GM12878 (cell line): ENCODE measurements around the gene MBOAT7. TPM values are rescaled to one million over a fixed set of nuclear protein-coding genes. Genes with fewer than 3 reads are reported as not detected.

Source experiments
- ATAC-seq: fragments of 200-7000 bp; cut with Tn5 transposase; 3 replicates; pipeline ENCODE4 v1.9.1; 2020; ENCODE audit warnings: mild to moderate bottlenecking, moderate library complexity
- BruUV-seq: library from RNA; stranded (reverse); fragments of 400-500 nt; replicated peaks from 2 replicates; lab custom pipeline; 2021; lab: Mats Ljungman, UMichigan
- CTCF ChIA-PET: fragments of 300-600 bp; sonication (Branson Sonifier 250); formaldehyde crosslinking; extraction: SDS; loops from one replicate; lab custom pipeline; 2021; ENCODE audit warnings: inconsistent platforms; lab: Yijun Ruan, JAX
- POLR2A ChIA-PET: fragments of 350-600 bp; formaldehyde crosslinking; extraction: SDS; loops from one replicate; lab custom pipeline; 2021; ENCODE audit warnings: inconsistent platforms; lab: Charles Lee
- RAD21 ChIA-PET: fragments of 300-600 bp; sonication (Branson Sonifier 250); formaldehyde crosslinking; loops from one replicate; lab custom pipeline; 2023; ENCODE audit warnings: antibody characterized with exemption; ENCODE audit not compliant: unreplicated experiment; lab: Charles Lee
- SMC1A ChIA-PET: fragments of 300-600 bp; sonication (Branson Sonifier 250); formaldehyde crosslinking; loops from one replicate; lab custom pipeline; 2023; ENCODE audit not compliant: unreplicated experiment, uncharacterized antibody; lab: Charles Lee
- DNase-seq: peaks from one replicate; pipeline ENCODE4 v3.0.0-alpha.2; 2011; ENCODE audit warnings: low read depth, low spot score
- FAIRE-seq: peaks from 3 replicates; lab custom pipeline; 2011; peaks lifted over from hg19 to GRCh38; lab: Jason Lieb, UNC
- H2AFZ ChIP-seq: 2 replicates; pipeline ENCODE4 v1.6.0; 2011; ENCODE audit warnings: low read depth, low read length, control low read depth; ENCODE audit not compliant: control insufficient read depth
- H3K27ac ChIP-seq: 2 replicates; pipeline ENCODE4 v1.5.1; 2011; ENCODE audit warnings: control low read depth; ENCODE audit not compliant: control insufficient read depth, insufficient read depth
- H3K27me3 ChIP-seq, 2 experiments: replicated peaks in 1 of 2; 2 replicates each; pipeline versions ENCODE4 v1.6.0 to v1.6.1; 2011; ENCODE audit warnings: low read length in 1 of 2; ENCODE audit not compliant: control insufficient read depth in 2 of 2, insufficient read depth in 2 of 2
- H3K36me3 ChIP-seq, 2 experiments: 2 replicates each; pipeline ENCODE4 v1.5.1; 2011; ENCODE audit warnings: low read length in 1 of 2; ENCODE audit not compliant: control insufficient read depth in 2 of 2, insufficient read depth in 2 of 2
- H3K4me1 ChIP-seq: 2 replicates; pipeline ENCODE4 v1.6.1; 2011; ENCODE audit warnings: mild to moderate bottlenecking, low read length, moderate library complexity, mixed read lengths; ENCODE audit not compliant: control insufficient read depth, insufficient read depth
- H3K4me2 ChIP-seq: 2 replicates; pipeline ENCODE4 v1.6.0; 2011; ENCODE audit warnings: control low read depth; ENCODE audit not compliant: control insufficient read depth, insufficient read depth
- H3K4me3 ChIP-seq: fragments of 200-600 bp; sonication (generic); 2 replicates; pipeline ENCODE4 v1.5.1; 2016
- H3K79me2 ChIP-seq: 2 replicates; pipeline ENCODE4 v1.6.0; 2011; ENCODE audit warnings: low read length; ENCODE audit not compliant: control insufficient read depth, insufficient read depth
- H3K9ac ChIP-seq: 2 replicates; pipeline ENCODE4 v1.8.0; 2011; ENCODE audit warnings: low read length, control low read depth, mixed read lengths; ENCODE audit not compliant: control insufficient read depth, insufficient read depth
- H3K9me3 ChIP-seq: replicated peaks from 3 replicates; pipeline ENCODE4 v1.5.1; 2011; ENCODE audit warnings: mild to moderate bottlenecking, low read length; ENCODE audit not compliant: control insufficient read depth, insufficient read depth
- H4K20me1 ChIP-seq: 2 replicates; pipeline ENCODE4 v1.6.0; 2011; ENCODE audit not compliant: control insufficient read depth, insufficient read depth
- BRCA1 ChIP-seq: IDR thresholded peaks from 2 replicates; pipeline ENCODE4 v1.6.1; 2011; ENCODE audit warnings: low read depth, low read length, improper control_type of control experiment
- CEBPB ChIP-seq, 2 experiments: fragments of 150-350 bp in 1 of 2; IDR thresholded peaks; 2 replicates each; pipeline ENCODE4 v1.6.1; 2012 to 2014; ENCODE audit warnings: low read depth in 2 of 2, low read length in 2 of 2, borderline replicate concordance in 1 of 2, inconsistent platforms in 1 of 2
- ESRRA ChIP-seq: IDR thresholded peaks from 2 replicates; pipeline ENCODE4 v1.6.1; 2012; ENCODE audit warnings: mild to moderate bottlenecking, low read length, improper control_type of control experiment
- ETV6 ChIP-seq, 2 experiments: fragments of 450-650 bp in 1 of 2; IDR thresholded peaks in 1 of 2; conservative IDR thresholded peaks in 1 of 2; 2 replicates each; pipeline ENCODE4 v1.6.1; 2014; ENCODE audit warnings: antibody characterized with exemption in 1 of 2, borderline replicate concordance in 1 of 2, low read depth in 1 of 2, mild to moderate bottlenecking in 1 of 2, moderate library complexity in 1 of 2
- SIN3A ChIP-seq: IDR thresholded peaks from 2 replicates; pipeline ENCODE4 v1.6.1; 2012; ENCODE audit warnings: low read depth, low read length, improper control_type of control experiment
- SRF ChIP-seq, 2 experiments: IDR thresholded peaks; 2 replicates each; pipeline ENCODE4 v1.6.1; 2011; ENCODE audit warnings: low read depth in 2 of 2, low read length in 2 of 2, mild to moderate bottlenecking in 1 of 2, moderate library complexity in 1 of 2
- TARDBP ChIP-seq: IDR thresholded peaks from 2 replicates; pipeline ENCODE4 v1.6.1; 2016; ENCODE audit warnings: borderline replicate concordance
- WRNIP1 ChIP-seq: IDR thresholded peaks from 2 replicates; pipeline ENCODE4 v1.6.1; 2011; ENCODE audit warnings: low read depth, low read length, improper control_type of control experiment, borderline replicate concordance
- WGBS: methylation state at CpG from one replicate; pipeline ENCODE4 v1.1.6; 2016; ENCODE audit warnings: low lambda C conversion rate; ENCODE audit not compliant: insufficient replicate concordance, insufficient coverage; ENCODE audit errors: missing lambda C conversion rate; 5-methylcytosine and 5-hydroxymethylcytosine counted together
- in situ Hi-C: fragments of 300-500 bp; cut with MboI; formaldehyde crosslinking; loops from 9 replicates; pipeline ENCODE4 v1.14.3; 2018; ENCODE audit warnings: mixed read lengths
- intact Hi-C: fragments of 100-400 bp; cut with micrococcal nuclease; formaldehyde crosslinking; loops from one replicate; pipeline ENCODE4 v1.14.2; 2022; ENCODE audit not compliant: unreplicated experiment
- polyA plus RNA-seq, 11 experiments: library from polyadenylated mRNA; depleted of rRNA in 4 of 11; unstranded in 6 of 11; stranded (reverse) in 5 of 11; fragments of >200 nt; fragmentation: Nextera tagmentation in 4 of 11; fragmentation: Illumina TruSeq in 1 of 11; extraction: Ambion mirVana in 4 of 11; extraction: Trizol in 1 of 11; gene quantifications; 1 replicate in 1 of 11; 2 replicates in 10 of 11; pipeline versions ENCODE4 v1.2.1 to v1.2.3, GENCODE V29; 2011 to 2016; ENCODE audit warnings: inconsistent platforms in 2 of 11, missing spikeins in 2 of 11, low read depth in 1 of 11
- total RNA-seq, 4 experiments: library from RNA; depleted of rRNA in 3 of 4; stranded (reverse); fragments of >200 nt in 3 of 4; fragmentation: Illumina TruSeq in 1 of 4; extraction: Trizol in 1 of 4; gene quantifications; 2 replicates each; pipeline versions ENCODE4 v1.2.1 to v1.2.3, GENCODE V29; 2013 to 2021
- TF ChIP-seq, protein P1 (sequence below): fragments of 450-650 bp; IDR thresholded peaks from 2 replicates; pipeline ENCODE4 v1.6.1; 2018; ENCODE audit warnings: borderline replicate concordance, mild to moderate bottlenecking; ENCODE audit not compliant: partially characterized antibody
- TF ChIP-seq, protein P2 (sequence below): IDR thresholded peaks from 2 replicates; pipeline ENCODE4 v1.6.1; 2011; ENCODE audit warnings: borderline replicate concordance, low read depth, mild to moderate bottlenecking, moderate library complexity, mixed read lengths, low read length; ENCODE audit not compliant: insufficient read depth; ENCODE audit errors: extremely low read length

The MBOAT7 gene
- total and polyA plus RNA-seq, 10 of the 15 experiments (the other 5 are each of a cell fraction or from before 2014, with no cell fraction given): 0.69 to 44.5 (median 21.7) TPM

DNA sequence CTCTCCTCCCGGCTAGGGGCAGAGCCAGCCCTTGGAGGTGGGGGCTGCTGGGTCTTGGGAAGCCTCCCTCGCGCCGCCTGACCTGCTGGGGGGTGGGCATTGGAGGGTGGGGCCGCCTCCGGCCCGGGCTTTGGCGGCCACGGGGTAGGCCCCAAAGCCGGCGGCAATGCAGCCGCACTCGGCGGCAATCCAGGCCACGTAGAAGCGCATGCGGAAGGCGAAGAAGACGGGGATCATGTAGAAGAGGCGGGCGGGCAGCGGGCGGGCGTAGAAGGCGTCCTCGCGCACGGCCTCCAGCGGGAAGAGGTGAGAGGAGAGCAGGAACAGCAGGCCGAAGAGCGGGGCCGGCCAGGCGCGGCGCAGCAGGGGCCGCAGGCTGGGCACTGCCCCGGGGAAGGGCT, 8.7 kb downstream of the MBOAT7 start:
- CTCF ChIA-PET: interaction anchor here (1.1 kb wide), 1 partner anchor 210 kb away, joined by 3 read pairs; no protein-coding TSS in a partner anchor
- in situ Hi-C loops: no loop called here
- POLR2A ChIA-PET: no interaction called here

More for the DNA sequence above, 8.7 kb downstream of the MBOAT7 start:
- SMC1A ChIA-PET: no interaction called here
- no peaks in the 10 kb centered on the region for H3K27me3 ChIP-seq
- TF ChIP-seq BRCA1 (no peak), SRF (IDR thresholded peaks at IDR 0.05; ENCODE audit: low read depth in 2 of 2, low read length in 2 of 2) (no peak), ESRRA (no peak), CEBPB (IDR thresholded peaks at IDR 0.05; ENCODE audit: borderline replicate concordance in 1 of 2, low read depth in 2 of 2, low read length in 2 of 2) (no peak), SIN3A (no peak), TARDBP (no peak), WRNIP1 (no peak), ETV6 (conservative IDR thresholded peaks at IDR 0.05 in 1 of 2, IDR thresholded peaks at IDR 0.05 in 1 of 2; ENCODE audit: borderline replicate concordance in 1 of 2, low read depth in 1 of 2) (no peak)
- TF ChIP-seq, protein P1, sequence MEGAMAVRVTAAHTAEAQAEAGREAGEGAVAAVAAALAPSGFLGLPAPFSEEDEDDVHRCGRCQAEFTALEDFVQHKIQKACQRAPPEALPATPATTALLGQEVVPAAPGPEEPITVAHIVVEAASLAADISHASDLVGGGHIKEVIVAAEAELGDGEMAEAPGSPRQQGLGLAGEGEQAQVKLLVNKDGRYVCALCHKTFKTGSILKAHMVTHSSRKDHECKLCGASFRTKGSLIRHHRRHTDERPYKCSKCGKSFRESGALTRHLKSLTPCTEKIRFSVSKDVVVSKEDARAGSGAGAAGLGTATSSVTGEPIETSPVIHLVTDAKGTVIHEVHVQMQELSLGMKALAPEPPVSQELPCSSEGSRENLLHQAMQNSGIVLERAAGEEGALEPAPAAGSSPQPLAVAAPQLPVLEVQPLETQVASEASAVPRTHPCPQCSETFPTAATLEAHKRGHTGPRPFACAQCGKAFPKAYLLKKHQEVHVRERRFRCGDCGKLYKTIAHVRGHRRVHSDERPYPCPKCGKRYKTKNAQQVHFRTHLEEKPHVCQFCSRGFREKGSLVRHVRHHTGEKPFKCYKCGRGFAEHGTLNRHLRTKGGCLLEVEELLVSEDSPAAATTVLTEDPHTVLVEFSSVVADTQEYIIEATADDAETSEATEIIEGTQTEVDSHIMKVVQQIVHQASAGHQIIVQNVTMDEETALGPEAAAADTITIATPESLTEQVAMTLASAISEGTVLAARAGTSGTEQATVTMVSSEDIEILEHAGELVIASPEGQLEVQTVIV: no peak
- TF ChIP-seq, protein P2, sequence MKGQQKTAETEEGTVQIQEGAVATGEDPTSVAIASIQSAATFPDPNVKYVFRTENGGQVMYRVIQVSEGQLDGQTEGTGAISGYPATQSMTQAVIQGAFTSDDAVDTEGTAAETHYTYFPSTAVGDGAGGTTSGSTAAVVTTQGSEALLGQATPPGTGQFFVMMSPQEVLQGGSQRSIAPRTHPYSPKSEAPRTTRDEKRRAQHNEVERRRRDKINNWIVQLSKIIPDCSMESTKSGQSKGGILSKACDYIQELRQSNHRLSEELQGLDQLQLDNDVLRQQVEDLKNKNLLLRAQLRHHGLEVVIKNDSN: no peak
- TF ChIP-seq, all 136 proteins: peak for 0
- ATAC-seq (no peak), DNase-seq (no peak), FAIRE-seq (no peak)
- no peaks in the 10 kb centered on the region for H3K79me2 ChIP-seq
- intact Hi-C loops: no loop called here
- H3K36me3 ChIP-seq: peaks cover 0 to 3% of the 10 kb centered on the region in 2 experiments; a peak in 1 of 4 replicates
- WGBS: 94% methylated on average over 29 of the region's 37 CpGs
- H4K20me1 ChIP-seq: no peaks in the 10 kb centered on the region
- H3K4me2 ChIP-seq: no peak overlapping the region
- no peak overlapping the region for H3K27ac ChIP-seq
- RAD21 ChIA-PET: no interaction called here
- H3K4me1 ChIP-seq: no peaks in the 10 kb centered on the region
- H3K4me3 ChIP-seq: no peak overlapping the region
- H3K9me3 ChIP-seq: no peaks in the 10 kb centered on the region
- no peak overlapping the region for H3K9ac ChIP-seq
- no peak overlapping the region for H2AFZ ChIP-seq
- no TSS peak for BruUV-seq
